Astrocyte (in vitro differentiated cells and primary cell): ENCODE data around the gene PPP1R9A.

ENCODE experiments used
- EZH2 ChIP-seq: IDR thresholded peaks from 2 replicates; pipeline ENCODE4 v1.6.1; 2012; ENCODE audit warnings: mild to moderate bottlenecking, low read length, inconsistent platforms; ENCODE audit not compliant: insufficient read depth
- TF ChIP-seq, protein P1 (sequence below): IDR thresholded peaks from 2 replicates; pipeline ENCODE4 v1.5.1; 2011; ENCODE audit warnings: low read depth, mild to moderate bottlenecking, inconsistent platforms, low read length, moderate library complexity; ENCODE audit not compliant: insufficient read depth

DNA sequence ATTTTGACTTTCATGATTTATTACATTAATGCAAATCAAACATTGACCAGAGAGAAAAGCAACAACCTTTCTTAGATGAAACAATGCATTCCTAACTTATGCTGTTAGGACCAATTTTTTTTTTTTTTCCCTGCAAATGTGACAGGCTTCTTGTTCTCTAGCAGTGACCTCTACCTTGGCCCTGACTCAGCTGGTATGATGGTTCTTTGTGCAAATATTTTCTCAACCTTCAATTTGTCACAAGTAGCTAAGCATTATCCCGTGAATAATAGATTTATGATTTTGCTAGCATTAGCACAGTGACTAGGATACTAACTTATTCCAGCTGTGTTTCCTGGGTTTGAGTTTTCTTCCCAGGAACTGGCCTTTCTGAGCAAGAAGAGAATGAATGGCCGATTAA is 64.9 kb downstream of the PPP1R9A start:
- TF ChIP-seq, protein P1, sequence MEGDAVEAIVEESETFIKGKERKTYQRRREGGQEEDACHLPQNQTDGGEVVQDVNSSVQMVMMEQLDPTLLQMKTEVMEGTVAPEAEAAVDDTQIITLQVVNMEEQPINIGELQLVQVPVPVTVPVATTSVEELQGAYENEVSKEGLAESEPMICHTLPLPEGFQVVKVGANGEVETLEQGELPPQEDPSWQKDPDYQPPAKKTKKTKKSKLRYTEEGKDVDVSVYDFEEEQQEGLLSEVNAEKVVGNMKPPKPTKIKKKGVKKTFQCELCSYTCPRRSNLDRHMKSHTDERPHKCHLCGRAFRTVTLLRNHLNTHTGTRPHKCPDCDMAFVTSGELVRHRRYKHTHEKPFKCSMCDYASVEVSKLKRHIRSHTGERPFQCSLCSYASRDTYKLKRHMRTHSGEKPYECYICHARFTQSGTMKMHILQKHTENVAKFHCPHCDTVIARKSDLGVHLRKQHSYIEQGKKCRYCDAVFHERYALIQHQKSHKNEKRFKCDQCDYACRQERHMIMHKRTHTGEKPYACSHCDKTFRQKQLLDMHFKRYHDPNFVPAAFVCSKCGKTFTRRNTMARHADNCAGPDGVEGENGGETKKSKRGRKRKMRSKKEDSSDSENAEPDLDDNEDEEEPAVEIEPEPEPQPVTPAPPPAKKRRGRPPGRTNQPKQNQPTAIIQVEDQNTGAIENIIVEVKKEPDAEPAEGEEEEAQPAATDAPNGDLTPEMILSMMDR, result no peak
- no peak for TF ChIP-seq EZH2
